ENCODE results near the gene CARD19. TPM values are rescaled to one million over a fixed set of nuclear protein-coding genes. Genes with fewer than 3 reads are reported as not detected.
A peak's percentile ranks its signal among the peaks of the same experiment; 100 is the strongest.

The CARD19 gene
- total and polyA plus RNA-seq, 9 of the 15 experiments (the other 6 are each of a cell fraction or from before 2014, with no cell fraction given), result 0.90 to 34.9 (median 14.6) TPM

DNA sequence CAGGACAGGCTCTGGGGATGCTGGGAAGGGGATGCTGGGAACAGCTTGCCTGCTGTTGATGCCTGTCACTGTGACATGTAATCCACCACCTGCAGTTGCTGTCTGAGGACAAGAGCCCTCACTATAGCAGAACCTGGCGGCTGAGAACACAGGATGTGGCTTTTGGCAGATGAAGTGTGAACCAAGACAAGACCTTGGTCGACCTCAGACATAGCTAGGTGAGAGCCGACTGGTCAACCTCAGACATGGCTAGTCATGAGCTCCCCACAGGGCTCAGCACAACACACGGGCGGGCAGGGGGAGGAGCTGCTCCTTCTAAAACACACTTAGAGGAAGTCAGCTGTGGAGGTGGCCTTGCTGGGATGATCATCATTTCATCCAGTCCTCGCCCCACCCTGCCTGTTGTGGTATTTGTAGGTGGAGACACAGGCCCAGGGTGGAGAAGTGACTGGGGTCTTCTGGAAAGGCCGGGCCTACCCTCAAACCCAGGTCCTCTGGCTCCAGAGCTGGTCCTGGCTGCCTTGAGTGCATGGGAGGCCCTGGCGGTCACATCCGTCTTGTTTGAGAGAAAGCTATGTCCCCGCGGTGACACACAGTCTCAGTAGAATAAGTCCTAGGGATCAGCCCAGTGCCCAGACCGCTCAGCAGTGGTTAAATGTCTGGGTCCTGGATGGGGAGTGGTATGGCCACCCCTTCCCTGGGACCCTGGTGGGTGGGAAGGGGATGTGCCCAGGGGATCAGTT lies 31.5 kb upstream of the CARD19 start (continued):
- TF ChIP-seq, protein P1, sequence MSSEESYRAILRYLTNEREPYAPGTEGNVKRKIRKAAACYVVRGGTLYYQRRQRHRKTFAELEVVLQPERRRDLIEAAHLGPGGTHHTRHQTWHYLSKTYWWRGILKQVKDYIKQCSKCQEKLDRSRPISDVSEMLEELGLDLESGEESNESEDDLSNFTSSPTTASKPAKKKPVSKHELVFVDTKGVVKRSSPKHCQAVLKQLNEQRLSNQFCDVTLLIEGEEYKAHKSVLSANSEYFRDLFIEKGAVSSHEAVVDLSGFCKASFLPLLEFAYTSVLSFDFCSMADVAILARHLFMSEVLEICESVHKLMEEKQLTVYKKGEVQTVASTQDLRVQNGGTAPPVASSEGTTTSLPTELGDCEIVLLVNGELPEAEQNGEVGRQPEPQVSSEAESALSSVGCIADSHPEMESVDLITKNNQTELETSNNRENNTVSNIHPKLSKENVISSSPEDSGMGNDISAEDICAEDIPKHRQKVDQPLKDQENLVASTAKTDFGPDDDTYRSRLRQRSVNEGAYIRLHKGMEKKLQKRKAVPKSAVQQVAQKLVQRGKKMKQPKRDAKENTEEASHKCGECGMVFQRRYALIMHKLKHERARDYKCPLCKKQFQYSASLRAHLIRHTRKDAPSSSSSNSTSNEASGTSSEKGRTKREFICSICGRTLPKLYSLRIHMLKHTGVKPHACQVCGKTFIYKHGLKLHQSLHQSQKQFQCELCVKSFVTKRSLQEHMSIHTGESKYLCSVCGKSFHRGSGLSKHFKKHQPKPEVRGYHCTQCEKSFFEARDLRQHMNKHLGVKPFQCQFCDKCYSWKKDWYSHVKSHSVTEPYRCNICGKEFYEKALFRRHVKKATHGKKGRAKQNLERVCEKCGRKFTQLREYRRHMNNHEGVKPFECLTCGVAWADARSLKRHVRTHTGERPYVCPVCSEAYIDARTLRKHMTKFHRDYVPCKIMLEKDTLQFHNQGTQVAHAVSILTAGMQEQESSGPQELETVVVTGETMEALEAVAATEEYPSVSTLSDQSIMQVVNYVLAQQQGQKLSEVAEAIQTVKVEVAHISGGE (CRISPR knock-in tag; IDR thresholded peaks at IDR 0.05), result 0 out of 6 replicates have a peak, but pooled peaks of 1 of the 3 experiments have one; percentile 24
- TF ChIP-seq, protein P2, sequence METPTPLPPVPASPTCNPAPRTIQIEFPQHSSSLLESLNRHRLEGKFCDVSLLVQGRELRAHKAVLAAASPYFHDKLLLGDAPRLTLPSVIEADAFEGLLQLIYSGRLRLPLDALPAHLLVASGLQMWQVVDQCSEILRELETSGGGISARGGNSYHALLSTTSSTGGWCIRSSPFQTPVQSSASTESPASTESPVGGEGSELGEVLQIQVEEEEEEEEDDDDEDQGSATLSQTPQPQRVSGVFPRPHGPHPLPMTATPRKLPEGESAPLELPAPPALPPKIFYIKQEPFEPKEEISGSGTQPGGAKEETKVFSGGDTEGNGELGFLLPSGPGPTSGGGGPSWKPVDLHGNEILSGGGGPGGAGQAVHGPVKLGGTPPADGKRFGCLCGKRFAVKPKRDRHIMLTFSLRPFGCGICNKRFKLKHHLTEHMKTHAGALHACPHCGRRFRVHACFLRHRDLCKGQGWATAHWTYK (CRISPR knock-in tag; IDR thresholded peaks at IDR 0.05), result no peak
- TF ChIP-seq KLF1 (tag; IDR thresholded peaks at IDR 0.05) (no peak), TRIM24 (IDR thresholded peaks at IDR 0.05) (peak in 1 of 2 experiments; percentile 46; a peak in 1 of 4 replicates), SP1 (CRISPR knock-in tag; IDR thresholded peaks at IDR 0.05) (peak; percentile 80), MECOM (CRISPR knock-in tag; IDR thresholded peaks at IDR 0.05) (no peak), POLR2G (IDR thresholded peaks at IDR 0.05; ENCODE audit: low read depth, low read length) (no peak), ZEB2 (IDR thresholded peaks at IDR 0.05) (peak; percentile 70; the same call in 1 of the 2 replicates)
- TF ChIP-seq, protein P3, sequence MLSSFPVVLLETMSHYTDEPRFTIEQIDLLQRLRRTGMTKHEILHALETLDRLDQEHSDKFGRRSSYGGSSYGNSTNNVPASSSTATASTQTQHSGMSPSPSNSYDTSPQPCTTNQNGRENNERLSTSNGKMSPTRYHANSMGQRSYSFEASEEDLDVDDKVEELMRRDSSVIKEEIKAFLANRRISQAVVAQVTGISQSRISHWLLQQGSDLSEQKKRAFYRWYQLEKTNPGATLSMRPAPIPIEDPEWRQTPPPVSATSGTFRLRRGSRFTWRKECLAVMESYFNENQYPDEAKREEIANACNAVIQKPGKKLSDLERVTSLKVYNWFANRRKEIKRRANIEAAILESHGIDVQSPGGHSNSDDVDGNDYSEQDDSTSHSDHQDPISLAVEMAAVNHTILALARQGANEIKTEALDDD (IDR thresholded peaks at IDR 0.05), result peak; percentile 90
- TF ChIP-seq, protein P4, sequence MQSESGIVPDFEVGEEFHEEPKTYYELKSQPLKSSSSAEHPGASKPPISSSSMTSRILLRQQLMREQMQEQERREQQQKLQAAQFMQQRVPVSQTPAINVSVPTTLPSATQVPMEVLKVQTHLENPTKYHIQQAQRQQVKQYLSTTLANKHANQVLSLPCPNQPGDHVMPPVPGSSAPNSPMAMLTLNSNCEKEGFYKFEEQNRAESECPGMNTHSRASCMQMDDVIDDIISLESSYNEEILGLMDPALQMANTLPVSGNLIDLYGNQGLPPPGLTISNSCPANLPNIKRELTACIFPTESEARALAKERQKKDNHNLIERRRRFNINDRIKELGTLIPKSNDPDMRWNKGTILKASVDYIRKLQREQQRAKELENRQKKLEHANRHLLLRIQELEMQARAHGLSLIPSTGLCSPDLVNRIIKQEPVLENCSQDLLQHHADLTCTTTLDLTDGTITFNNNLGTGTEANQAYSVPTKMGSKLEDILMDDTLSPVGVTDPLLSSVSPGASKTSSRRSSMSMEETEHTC (IDR thresholded peaks at IDR 0.05), result 0 out of 2 replicates have a peak, but pooled peaks have one; percentile 36
- TF ChIP-seq, protein P5, sequence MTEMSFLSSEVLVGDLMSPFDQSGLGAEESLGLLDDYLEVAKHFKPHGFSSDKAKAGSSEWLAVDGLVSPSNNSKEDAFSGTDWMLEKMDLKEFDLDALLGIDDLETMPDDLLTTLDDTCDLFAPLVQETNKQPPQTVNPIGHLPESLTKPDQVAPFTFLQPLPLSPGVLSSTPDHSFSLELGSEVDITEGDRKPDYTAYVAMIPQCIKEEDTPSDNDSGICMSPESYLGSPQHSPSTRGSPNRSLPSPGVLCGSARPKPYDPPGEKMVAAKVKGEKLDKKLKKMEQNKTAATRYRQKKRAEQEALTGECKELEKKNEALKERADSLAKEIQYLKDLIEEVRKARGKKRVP (CRISPR knock-in tag; IDR thresholded peaks at IDR 0.05), result 0 out of 2 replicates have a peak, but pooled peaks have one; percentile 4
- TF ChIP-seq, protein P6, sequence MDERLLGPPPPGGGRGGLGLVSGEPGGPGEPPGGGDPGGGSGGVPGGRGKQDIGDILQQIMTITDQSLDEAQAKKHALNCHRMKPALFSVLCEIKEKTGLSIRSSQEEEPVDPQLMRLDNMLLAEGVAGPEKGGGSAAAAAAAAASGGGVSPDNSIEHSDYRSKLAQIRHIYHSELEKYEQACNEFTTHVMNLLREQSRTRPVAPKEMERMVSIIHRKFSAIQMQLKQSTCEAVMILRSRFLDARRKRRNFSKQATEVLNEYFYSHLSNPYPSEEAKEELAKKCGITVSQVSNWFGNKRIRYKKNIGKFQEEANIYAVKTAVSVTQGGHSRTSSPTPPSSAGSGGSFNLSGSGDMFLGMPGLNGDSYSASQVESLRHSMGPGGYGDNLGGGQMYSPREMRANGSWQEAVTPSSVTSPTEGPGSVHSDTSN (CRISPR knock-in tag; IDR thresholded peaks at IDR 0.05; ENCODE audit: low read depth), result no peak
- TF ChIP-seq, protein P6 (tag; conservative IDR thresholded peaks at IDR 0.05; ENCODE audit: low read depth), result no peak; the same call in 1 of the 2 replicates
- TF ChIP-seq, protein P7, sequence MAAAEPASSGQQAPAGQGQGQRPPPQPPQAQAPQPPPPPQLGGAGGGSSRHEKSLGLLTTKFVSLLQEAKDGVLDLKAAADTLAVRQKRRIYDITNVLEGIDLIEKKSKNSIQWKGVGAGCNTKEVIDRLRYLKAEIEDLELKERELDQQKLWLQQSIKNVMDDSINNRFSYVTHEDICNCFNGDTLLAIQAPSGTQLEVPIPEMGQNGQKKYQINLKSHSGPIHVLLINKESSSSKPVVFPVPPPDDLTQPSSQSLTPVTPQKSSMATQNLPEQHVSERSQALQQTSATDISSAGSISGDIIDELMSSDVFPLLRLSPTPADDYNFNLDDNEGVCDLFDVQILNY (CRISPR knock-in tag; IDR thresholded peaks at IDR 0.05), result 0 out of 2 replicates have a peak, but pooled peaks have one; percentile 76

Data from K562 (cell line).